Measurements from ENCODE around the gene ADM.
"Not testable (repeated sequence)": the region's sequence is repeated elsewhere in the genome, so short reads cannot be mapped to it uniquely, and the experiment has no call there.

The ADM gene, protein sequence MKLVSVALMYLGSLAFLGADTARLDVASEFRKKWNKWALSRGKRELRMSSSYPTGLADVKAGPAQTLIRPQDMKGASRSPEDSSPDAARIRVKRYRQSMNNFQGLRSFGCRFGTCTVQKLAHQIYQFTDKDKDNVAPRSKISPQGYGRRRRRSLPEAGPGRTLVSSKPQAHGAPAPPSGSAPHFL

DNA sequence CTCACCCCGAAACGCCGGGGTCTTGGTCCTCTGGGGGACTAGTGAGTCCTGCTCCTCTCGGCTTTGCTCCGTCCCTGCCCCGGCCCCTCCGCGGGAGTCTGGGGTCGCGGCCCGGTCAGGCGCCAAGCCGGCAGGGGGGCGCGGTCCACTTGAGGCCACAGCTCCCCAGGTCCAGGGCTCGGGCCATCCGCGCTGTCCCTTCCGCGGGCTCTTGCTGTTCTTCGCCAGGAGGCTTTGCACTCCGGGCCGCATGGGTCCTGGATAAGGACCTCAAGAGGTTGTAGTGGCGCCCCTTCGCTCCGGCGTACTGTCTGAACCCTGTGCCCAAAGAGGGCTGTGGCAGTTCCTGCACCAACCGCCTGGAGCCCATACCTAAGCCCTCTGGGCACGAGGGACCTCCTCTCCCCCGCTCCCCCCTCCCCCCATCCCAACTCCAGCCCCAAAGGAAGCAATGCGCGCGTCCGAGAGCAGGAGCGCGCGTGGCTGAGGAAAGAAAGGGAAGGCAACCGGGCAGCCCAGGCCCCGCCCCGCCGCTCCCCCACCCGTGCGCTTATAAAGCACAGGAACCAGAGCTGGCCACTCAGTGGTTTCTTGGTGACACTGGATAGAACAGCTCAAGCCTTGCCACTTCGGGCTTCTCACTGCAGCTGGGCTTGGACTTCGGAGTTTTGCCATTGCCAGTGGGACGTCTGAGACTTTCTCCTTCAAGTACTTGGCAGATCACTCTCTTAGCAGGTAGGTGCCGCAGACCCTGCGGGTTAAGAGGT, at the start of gene ADM:
Gene ADM, plus strand, starts transcription at position 579 of the 767 bp plus-strand sequence. CDS start 628 bp downstream, outside the sequence.
- no peak for DNase-seq (ENCODE audit: extremely low read depth in 1 of 2, low read depth in 1 of 2)

DNA sequence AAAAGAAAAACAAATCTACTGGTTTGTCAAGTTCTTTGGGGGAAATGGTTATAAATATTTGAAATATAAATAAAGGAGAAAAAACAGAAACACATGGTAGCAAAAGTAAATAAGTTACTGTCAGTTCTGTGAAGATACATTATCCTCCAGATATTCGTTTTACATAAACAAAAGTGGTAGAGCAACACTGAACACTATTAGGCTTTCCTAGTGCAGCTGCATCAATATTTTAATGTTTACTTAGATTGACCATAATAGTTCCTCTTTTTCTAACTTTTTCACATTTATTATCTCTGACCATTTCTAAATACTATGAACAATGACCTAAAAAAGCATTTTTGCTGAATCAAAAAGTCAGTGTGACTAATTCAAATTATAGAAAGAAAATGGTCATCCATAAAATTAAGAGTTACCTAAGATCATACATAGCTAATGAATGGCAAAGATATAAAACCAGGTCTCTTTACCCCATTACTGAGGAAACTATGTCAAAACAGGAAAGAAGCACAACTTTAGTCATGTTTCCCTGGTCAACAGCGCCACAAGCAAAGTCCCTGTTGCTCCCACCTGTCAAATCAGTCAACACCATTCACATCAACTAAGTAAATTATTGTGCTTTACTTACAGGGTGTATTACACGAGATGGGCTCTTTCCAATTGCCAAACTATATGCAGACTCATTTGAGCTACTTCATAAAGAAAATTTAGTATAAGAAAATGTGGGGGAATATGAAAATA, 49.3 kb upstream of the ADM start:
- no peak for DNase-seq (ENCODE audit: extremely low read depth in 1 of 2, low read depth in 1 of 2)

DNA sequence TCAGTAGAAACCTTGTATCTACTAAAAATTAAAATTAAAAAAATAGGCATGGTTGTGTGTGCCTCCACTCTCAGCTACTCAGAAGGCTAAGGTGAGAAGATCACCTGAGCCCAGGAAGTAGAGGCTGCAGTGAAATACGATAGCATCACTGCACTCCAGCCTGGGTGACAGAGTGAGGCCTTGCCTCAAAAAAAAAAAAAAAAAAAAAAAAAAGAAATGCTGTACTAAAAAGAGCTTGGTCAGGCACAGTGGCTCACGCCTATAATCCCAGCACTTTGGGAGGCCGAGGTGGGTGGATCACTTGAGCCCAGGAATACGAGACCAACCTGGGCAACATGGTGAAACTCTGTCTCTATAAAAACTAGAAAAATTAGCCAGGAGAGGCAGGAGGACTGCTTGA, 47.4 kb upstream of the ADM start:
- DNase-seq (ENCODE audit: extremely low read depth in 1 of 2, low read depth in 1 of 2), result no peak

DNA sequence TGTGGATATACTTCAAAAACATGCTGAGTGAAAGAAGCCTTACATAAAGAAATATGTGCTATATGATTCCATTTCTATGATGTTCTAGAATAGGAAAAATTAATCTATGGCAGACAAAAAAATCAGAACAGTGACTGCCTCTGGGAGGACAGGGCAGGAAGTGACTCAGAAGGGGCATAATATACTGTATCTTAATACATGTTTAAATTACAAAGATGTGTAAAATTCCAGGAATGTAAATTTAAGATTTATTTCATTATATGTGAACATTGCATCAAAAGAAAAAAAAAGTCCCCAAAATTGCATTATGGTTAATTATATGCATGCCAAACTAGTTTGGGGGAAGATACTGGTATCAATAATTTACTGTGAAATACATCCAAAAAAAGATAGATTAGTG, 43.1 kb upstream of the ADM start:
- DNase-seq (ENCODE audit: extremely low read depth in 1 of 2, low read depth in 1 of 2), result no peak

DNA sequence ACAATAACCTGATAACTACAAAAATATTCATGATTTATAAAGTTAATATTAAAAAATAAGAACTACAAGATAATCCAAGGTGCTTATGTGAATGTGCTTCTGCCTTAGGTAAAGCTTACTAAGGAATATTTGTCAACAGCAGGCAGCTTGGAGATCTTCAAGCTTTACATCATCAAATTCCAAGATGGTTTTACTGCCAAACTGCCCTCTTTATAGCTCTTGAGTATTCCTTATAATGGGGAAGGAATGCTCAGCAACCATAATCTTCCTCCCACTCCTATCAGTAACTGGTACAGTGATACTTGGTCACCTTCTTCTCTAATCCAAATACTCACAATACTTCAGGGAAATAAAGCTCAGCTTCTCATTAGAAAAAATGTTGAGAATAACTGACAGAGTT, 40.9 kb upstream of the ADM start:
- no peak for DNase-seq (ENCODE audit: extremely low read depth in 1 of 2, low read depth in 1 of 2)

DNA sequence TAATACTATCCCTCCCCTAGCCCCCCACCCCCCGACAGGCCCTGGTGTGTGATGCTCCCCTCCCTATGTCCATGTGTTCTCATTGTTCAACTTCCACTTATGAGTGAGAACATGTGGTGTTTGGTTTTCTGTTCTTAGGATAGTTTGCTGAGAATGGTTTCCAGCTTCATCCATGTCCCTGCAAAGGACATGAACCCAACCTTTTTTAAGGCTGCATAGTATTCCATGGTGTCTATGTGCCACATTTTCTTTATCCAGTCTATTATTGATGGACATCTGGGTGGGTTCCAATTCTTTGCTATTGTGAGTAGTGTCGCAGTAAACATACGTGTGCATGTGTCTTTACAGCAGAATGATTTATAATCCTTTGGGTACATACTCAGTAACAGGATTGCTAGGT, 40.2 kb upstream of the ADM start:
- not testable (repeated sequence) for DNase-seq (ENCODE audit: extremely low read depth in 1 of 2, low read depth in 1 of 2)

DNA sequence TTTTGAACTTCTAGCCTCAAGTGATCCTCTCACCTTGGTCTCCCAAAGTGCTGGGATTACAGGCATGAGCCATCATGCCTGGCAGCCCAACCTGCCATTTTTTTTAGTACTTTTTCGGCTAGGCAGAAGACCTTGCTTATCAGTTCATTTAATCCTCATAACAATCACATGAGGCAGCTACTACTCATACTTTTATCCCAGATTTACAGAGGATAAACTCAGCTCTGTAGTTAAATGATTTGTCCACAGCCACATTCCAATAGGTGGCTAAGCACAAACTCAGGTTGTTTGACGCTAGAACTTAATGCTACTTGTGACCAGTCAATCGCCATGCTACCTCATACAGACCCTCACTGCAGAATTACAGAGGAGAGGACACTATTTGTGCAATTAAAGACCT, 38.9 kb upstream of the ADM start:
- no peak for DNase-seq (ENCODE audit: extremely low read depth in 1 of 2, low read depth in 1 of 2)

DNA sequence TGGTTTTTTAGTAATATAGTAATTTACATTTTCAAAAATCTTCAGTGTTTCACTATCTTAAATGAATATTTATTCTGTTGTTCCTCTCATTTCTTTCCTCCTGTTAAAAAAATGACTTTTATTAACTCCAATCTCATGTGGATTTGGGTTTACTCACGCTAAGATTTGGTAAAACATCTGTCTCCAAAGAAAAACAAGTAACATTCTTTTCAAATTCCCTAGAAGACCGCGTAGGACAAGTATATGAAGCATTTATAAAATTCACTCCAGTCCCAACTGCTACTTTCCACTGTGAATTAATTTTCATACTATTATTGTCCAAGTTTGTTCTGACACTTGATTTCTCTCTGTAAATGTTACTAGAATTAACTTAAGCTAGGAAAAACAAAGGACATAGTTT, 37.1 kb upstream of the ADM start:
- no peak for DNase-seq (ENCODE audit: extremely low read depth in 1 of 2, low read depth in 1 of 2)

DNA sequence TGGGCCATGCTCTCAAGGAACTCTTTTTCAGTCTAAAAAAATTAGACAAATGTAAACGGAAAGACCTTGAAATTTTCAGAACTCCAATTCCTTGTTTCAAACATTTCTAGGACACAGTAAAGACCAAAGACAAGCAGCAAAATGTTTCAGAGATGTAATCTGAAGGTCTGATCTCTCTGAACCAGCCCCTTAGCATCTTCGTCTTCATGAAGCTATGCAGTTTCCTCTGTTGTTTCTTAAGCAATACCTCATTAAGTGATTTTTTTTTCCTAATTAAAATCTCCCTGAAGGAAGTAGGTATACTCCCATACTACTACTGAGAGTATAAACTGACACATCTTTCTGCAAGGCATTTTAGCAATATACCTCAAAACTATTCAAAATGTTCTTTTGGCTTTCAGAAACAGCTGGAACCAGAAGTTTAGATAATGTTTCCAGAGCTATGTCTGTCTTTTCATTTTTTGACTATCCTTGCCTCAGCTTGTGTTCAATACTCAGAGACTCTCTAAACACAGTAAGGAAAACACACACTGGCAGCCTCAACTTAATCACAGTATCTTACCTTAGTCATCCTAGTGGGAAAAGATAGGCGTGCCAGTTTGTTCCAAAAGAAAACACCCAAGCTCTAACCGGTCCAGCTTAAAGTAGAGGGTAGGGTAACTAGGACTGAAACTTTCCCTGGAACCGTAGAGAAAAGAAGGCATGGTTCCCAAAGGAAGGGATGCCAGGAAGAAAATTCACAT, 36.0 kb upstream of the ADM start:
- DNase-seq (ENCODE audit: extremely low read depth in 1 of 2, low read depth in 1 of 2), result no peak

DNA sequence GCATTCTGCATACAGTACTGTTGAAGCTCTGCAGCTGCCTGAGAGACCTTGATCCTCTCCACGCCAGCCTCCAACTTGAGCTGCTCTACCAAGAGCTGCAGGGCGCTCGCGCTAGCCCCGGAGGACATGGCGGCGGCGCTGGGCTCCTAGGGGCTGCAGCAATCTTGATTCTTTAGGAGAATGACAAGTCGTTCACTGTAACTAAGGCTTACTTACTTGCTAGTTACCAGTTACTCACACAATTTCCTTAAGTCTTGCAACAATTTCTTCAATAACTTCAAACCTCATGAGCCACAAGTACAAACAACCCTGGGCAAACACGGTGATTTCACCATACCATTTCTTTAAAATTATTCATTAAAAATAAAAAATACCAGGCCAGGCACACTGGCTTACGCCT, 32.7 kb upstream of the ADM start:
- no peak for DNase-seq (ENCODE audit: extremely low read depth in 1 of 2, low read depth in 1 of 2)

DNA sequence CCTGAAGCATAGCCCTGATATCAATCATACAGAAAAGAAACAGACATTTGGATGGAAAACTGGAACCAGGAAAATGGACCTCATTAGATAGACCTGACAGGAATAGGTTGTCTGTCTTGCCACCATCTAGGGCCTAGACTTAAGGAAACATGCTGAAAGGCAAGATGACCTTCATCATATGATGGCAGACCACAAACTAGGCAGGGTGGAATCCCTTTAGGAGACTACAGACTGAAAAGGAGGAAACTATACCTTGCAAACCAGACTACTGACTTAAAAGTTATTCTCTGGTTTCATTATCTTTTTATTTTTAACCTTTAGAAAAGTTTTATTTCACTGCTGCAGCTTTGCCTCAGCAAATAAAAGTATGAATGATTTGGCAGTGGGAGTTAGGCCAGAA, 31.1 kb upstream of the ADM start:
- no peak for DNase-seq (ENCODE audit: extremely low read depth in 1 of 2, low read depth in 1 of 2)

DNA sequence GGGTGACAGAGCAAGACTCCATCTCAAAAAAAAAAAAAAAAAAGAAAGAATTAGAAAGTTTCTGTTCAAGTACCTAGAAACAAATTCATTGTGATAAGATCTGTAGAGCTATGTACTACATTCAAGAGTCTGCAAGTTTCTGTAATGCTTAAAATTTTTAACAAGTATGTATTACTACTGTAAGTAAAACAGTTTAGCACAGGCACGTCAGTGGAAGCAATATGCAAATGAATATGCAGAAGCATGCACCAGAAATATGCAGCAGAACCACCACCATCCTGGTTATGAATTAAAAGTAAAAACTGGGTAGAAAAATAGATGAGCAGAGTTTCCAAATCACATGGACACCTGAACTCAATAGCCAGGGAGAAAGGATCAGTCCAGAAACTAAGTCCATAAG, 30.1 kb upstream of the ADM start:
- no peak for DNase-seq (ENCODE audit: extremely low read depth in 1 of 2, low read depth in 1 of 2)

DNA sequence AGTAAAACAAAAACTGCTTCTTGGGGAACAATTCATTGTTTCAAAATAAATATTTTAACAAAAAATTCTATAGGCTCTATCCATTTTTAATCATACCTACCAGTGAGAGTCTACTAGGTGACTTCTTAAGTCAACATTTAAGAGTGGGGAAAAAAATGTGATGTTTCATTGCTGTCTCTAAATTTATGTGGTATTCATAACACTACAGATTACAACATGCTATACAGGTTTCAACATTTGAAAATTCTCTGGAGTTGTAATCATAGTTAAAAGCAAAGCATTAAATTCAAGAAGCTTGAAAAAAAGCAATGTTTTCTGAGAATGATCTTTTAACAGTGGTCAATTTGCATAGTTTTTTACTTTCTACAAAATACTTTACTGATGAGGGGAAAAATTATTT, 29.2 kb upstream of the ADM start:
- no peak for DNase-seq (ENCODE audit: extremely low read depth in 1 of 2, low read depth in 1 of 2)

DNA sequence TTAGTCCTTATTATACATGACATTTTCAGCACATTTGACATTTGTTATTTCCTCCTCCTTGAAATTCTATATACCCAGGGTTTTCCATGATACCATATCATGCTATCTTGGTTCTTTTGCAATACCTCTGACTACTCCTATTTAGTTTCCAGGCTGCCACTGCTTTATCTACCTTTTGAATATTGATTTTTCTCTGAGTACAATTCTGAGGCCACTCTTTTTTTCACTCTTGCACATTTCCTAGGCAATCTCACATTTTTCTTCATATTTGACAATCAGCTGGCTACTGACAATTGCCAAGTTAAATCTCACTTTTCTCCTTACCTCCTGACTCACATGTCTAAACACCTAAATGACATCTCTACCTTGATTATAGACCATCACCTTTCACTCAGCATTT, 22.8 kb upstream of the ADM start:
- DNase-seq (ENCODE audit: extremely low read depth in 1 of 2, low read depth in 1 of 2), result no peak

DNA sequence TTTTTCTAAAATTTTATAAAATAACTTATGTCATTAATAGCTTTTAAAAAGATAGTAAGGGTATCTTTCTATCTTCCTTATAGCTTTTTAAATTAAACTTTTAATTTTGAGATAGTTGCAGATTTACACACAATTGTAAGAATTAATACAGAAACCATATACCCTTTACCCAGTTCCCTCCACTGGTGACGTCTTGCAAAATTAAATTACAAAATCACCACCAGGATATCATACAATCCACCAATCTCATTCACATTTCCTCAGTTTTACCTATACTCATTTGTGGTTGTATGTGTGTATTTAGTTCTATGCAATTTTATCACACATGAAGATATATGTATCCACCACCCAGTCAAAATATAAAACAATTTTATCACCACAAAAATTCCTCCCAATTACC, 20.9 kb upstream of the ADM start:
- no peak for DNase-seq (ENCODE audit: extremely low read depth in 1 of 2, low read depth in 1 of 2)

DNA sequence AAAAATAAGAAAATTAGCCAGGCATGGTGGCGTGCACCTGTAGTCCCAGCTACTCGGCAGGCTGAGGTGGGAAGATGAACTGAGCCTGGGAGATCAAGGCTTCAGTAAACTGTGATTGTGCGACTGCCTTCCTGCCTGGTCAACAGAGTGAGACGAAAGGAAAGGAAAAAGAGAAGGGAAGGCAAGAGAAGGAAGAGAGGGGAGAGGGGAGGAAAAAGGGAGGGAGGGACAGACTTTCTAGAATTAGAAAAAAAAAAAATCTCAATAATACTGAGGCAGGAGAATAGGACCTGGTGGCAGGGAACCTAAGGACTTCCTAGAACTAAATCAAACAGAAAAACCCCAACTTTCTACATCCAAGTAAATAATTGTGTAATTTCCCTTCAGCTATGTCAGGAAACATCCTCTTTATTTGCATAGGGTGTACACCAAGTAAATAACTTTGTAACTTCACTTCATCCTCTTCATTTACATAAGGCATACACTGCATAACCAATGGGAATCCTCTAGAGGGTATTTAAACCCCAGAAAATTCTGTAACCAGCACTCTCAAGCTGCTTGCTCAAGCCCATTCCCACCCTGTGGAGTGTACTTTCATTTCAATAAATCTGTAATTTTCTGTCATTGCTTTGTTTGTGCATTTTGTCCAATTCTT, 19.6 kb upstream of the ADM start:
- no peak for DNase-seq (ENCODE audit: extremely low read depth in 1 of 2, low read depth in 1 of 2)

DNA sequence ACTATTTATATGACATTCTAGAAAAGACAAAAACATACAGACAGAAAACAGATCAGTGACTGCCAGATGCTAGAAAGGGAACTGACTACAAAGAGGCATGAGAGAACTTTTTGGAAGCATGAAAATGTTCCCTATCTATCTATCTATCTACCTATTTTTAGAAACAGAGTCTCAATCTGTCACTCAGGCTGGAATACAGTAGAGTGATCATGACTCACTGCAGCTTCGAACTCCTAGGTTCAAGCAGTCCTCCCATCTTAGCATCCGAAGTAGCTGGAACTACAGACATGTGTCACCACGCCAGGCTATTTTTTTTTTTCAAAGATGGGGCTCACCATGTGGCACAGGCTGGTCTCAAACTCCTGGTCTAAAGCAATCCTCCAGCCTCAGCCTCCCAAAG, 17.7 kb upstream of the ADM start:
- DNase-seq (ENCODE audit: extremely low read depth in 1 of 2, low read depth in 1 of 2), result no peak

DNA sequence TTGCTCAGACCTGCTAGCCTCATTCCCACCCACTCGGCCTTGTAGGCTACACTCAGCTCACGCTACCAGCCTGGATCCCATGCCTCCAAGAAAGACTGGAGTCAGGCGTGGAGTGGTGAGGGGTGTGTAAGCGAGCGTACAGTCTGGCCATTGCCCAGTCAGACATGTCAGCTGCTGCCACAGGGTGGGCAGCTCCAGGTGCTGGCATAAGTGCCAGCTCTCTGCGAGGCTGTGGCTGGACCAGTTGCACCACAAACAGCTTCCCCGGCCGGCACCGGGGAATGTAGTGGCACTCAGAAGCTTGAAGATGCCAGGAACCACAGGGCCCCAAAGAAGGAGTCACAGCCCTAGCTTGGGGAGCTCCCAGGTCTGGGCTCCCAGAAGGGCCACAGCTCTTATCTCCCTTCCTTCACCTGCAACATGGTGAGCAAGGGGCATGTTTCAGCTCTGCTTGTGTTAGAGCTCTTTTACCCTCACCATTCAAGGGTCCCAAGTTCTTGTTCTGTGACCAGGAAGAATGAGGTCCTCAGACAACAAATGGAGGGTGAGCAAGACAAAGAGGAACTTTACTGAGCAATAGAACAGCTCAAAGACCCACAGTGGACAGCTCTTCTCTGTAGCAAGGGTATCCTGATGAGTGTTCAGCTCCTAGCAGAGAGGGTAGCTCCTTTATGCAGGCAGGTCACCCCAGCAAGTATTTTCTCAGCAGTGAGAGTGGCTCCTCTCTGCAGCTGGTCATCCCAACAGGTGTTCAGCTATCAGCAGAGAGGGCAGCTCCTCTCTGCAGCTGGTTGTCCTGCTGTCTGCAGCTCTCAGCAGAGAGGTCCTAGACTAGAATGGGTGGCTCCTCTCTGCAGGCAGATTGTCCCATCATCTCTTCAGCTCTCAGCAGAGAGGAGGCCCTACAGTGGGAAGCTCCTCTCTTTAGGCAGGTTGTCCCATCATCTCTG, 16.8 kb upstream of the ADM start:
- no peak for DNase-seq (ENCODE audit: extremely low read depth in 1 of 2, low read depth in 1 of 2)

DNA sequence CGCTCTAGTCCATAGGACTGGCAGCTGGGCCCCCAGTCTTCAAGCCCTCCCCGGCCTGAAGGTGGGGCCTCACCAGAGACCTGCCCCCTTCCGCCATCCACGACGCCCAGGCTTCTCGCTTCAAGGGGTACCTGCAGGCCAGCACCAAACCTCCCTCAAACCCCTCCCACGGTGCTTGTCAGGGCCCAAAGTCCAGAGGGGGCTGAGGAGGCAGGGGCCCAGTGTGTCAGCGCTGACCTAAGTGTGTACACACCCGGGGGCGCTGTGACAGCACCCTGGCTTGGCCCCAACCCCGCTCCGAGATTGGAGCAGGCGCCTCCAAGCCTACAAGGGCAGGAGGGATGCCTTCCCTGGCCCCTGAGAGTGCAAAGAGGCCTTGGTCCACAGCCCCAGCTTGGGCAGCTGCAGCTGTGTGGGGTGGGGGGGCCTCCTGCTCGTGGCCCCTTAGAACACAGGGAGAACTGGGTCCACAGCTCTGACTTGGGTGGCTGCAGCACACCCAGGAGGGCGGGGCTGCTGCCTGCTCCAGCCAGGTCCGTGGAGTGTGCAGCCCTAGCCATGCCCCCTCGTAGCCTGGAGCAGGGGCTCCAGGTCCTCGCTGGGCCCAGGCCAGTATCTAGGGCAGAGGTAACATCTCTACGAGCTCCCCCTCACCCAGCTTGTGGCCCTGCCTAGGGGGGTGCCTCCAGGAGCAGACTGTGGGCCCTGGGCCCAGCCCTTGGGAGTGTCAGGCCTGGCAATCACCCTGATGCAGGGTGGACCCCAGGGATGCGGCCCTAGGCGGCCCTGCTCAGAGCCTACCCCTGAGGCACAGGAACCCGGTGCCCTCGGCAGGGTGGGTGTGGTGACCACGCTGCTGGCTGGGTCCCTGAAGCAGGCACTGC, 15.8 kb upstream of the ADM start:
- DNase-seq (ENCODE audit: extremely low read depth in 1 of 2, low read depth in 1 of 2), result no peak

Measured in activated CD8-positive, alpha-beta memory T cell treated with anti-CD3 and anti-CD28 coated beads for 1 hour (primary cell).